ELF-1 (cell line): ENCODE data around the gene PTPN14.

Experiments
- DNase-seq: peaks from one replicate; pipeline ENCODE4 v3.0.0-alpha.2; 2016; ENCODE audit warnings: low read depth, low spot score

Gene PTPN14

GRCh38 chr1:214569357-214570004 lies 18.1 kb upstream of the PTPN14 start:
- DNase-seq: no peak

GRCh38 chr1:214568328-214568727 lies 16.9 kb upstream of the PTPN14 start:
- DNase-seq: no peak

- no peak for DNase-seq
Observed at GRCh38 chr1:214567481-214567980, 16.1 kb upstream of the PTPN14 start.

- no peak for DNase-seq
Observed at GRCh38 chr1:214566158-214567104, 15.0 kb upstream of the PTPN14 start.

GRCh38 chr1:214565310-214565709 lies 13.9 kb upstream of the PTPN14 start:
- no peak for DNase-seq

- DNase-seq: no peak
Observed at GRCh38 chr1:214563881-214564280, 12.5 kb upstream of the PTPN14 start.

- DNase-seq: no peak
Observed at GRCh38 chr1:214557952-214558735, 6.7 kb upstream of the PTPN14 start.

- no peak for DNase-seq
Observed at GRCh38 chr1:214553142-214553710, 1.8 kb upstream of the PTPN14 start.

GRCh38 chr1:214552174-214552608 lies 789 bp upstream of the PTPN14 start:
- DNase-seq: peak; percentile 94

- DNase-seq: peak; percentile 66
Observed at GRCh38 chr1:214550857-214551435, 456 bp downstream of the PTPN14 start.

- peak; percentile 40 for DNase-seq
Observed at GRCh38 chr1:214550013-214550856, 1.2 kb downstream of the PTPN14 start.

- no peak for DNase-seq
Observed at GRCh38 chr1:214549604-214550003, 1.8 kb downstream of the PTPN14 start.

GRCh38 chr1:214548988-214549387 lies 2.4 kb downstream of the PTPN14 start:
- no peak for DNase-seq

- no peak for DNase-seq
Observed at GRCh38 chr1:214548271-214548670, 3.1 kb downstream of the PTPN14 start.

- no peak for DNase-seq
Observed at GRCh38 chr1:214547747-214548146, 3.7 kb downstream of the PTPN14 start.

GRCh38 chr1:214546886-214547641 lies 4.3 kb downstream of the PTPN14 start:
- DNase-seq: no peak

GRCh38 chr1:214546084-214546483 lies 5.3 kb downstream of the PTPN14 start:
- DNase-seq: peak; percentile 22

GRCh38 chr1:214545293-214545692 lies 6.1 kb downstream of the PTPN14 start:
- DNase-seq: no peak

GRCh38 chr1:214544791-214545190 lies 6.6 kb downstream of the PTPN14 start:
- DNase-seq: no peak
